ENCODE measurements around the gene ETV6. TPM values are rescaled to one million over a fixed set of nuclear protein-coding genes. Genes with fewer than 3 reads are reported as not detected.
A peak's percentile ranks its signal among the peaks of the same experiment; 100 is the strongest.

ETV6 gene
- total RNA-seq, 2 experiments from 2014 or later = 53.7 to 54.9 TPM

DNA sequence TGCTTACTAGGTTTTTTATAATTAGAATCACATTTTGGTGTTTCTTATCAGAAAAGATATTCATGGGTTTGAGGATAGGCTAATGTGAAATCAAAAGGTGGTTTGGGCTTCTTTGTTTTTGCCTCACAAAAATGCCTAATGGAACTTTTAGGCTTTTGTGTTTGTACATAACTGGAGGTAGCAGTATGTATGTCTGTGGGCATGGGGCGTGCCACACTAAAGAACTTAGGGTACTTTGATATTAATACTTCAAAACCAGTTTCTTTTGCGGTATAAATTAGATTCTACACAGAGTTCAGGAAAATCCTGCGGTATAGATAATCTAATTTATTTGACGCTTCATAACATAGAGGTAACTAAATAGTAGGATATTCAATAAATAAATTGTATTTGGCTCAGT lies 1.9 kb downstream of the ETV6 start:
- peaks cover 47% of the 10 kb centered on the region for H3K4me1 Mint-ChIP-seq
- POLR2A ChIA-PET = interaction anchor here (1.0 to 3.3 kb wide), 4 partner anchors 160 to 521 kb away, joined by 3 to 64 read pairs (median 7); no protein-coding TSS in a partner anchor
- H3K36me3 Mint-ChIP-seq (ENCODE audit: low read depth) = peaks cover 21% of the 10 kb centered on the region
- H3K27me3 Mint-ChIP-seq = no peaks in the 10 kb centered on the region
- H3K4me3 Mint-ChIP-seq = peak overlapping the region; percentile 87
- peak overlapping the region; percentile 96 for H3K27ac Mint-ChIP-seq
- CTCF ChIA-PET = no interaction called here
- H3K9me3 Mint-ChIP-seq = no peaks in the 10 kb centered on the region
- no peak for DNase-seq

- peak overlapping the region; percentile 87 for H3K4me3 Mint-ChIP-seq
- no peaks in the 10 kb centered on the region for H3K9me3 Mint-ChIP-seq
- peaks cover 51% of the 10 kb centered on the region for H3K4me1 Mint-ChIP-seq
- H3K27ac Mint-ChIP-seq = peak overlapping the region; percentile 96
- no peaks in the 10 kb centered on the region for H3K27me3 Mint-ChIP-seq
- DNase-seq = no peak
- H3K36me3 Mint-ChIP-seq (ENCODE audit: low read depth) = peaks cover 25% of the 10 kb centered on the region
- ChIA-PET CTCF (no interaction called here), POLR2A (interaction anchor here (1.8 kb wide), 1 partner anchor 358 kb away, joined by 9 read pairs; no protein-coding TSS in a partner anchor)
Measured at GRCh38 chr12:11651785-11652184, 2.3 kb downstream of the ETV6 start.

DNA sequence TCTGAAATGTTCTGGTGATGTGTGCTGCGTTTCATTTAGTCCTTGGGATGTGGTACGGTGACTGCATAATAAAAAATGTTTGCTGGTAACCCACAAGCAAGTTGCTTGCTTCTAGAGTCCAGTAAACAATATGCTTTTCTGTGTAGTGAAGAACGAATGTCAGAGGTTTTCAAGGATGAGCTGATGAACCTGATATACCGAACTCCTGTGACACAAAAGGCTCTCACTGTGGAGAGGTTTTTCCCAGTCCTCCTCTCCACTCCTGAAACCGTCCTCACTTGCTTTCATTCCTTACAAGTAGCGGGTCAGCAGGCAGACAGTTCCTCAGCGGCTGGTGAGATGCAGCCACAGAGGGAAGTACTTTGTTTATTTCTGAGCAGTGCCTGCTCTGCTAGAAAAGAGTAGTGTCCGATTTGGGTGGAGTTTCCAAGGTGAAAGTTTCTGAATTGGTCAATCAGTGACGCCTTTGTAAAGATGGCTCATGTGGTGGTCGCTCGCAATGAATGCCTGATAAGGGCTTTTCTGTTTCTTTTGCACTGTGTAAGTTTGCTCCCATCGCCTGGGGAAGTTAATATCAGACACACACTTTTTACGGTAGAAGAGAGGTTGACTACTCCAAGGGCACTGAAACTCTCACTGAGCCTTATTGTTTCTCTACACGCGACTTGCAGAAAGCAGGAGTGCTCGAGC lies 3.0 kb downstream of the ETV6 start:
- POLR2A ChIA-PET = interaction anchor here (1.2 to 1.8 kb wide), 3 partner anchors 11 to 357 kb away, joined by 4 to 9 read pairs (median 5); no protein-coding TSS in a partner anchor
- H3K36me3 Mint-ChIP-seq (ENCODE audit: low read depth) = peaks cover 32% of the 10 kb centered on the region
- peaks cover 58% of the 10 kb centered on the region for H3K4me1 Mint-ChIP-seq

GRCh38 chr12:11653215-11653753 lies 3.8 kb downstream of the ETV6 start:
- H3K27ac Mint-ChIP-seq = peak overlapping the region; percentile 96
- no peaks in the 10 kb centered on the region for H3K9me3 Mint-ChIP-seq
- DNase-seq = peak; percentile 67
- ChIA-PET POLR2A (interaction anchor here (0.6 to 1.8 kb wide), 4 partner anchors 10 to 356 kb away, joined by 3 to 9 read pairs (median 4); no protein-coding TSS in a partner anchor), CTCF (interaction anchor here (1.1 to 1.6 kb wide), 2 partner anchors 11 to 381 kb away, joined by 3 to 7 read pairs; no protein-coding TSS in a partner anchor)
- peak overlapping the region; percentile 87 for H3K4me3 Mint-ChIP-seq
- peaks cover 63% of the 10 kb centered on the region for H3K4me1 Mint-ChIP-seq
- H3K27me3 Mint-ChIP-seq = no peaks in the 10 kb centered on the region
- H3K36me3 Mint-ChIP-seq (ENCODE audit: low read depth) = peaks cover 38% of the 10 kb centered on the region

More for the DNA sequence above, 3.0 kb downstream of the ETV6 start:
- Mint-ChIP-seq H3K27ac (peak overlapping the region; percentile 96), H3K9me3 (no peaks in the 10 kb centered on the region), H3K4me3 (peak overlapping the region; percentile 87), H3K27me3 (no peaks in the 10 kb centered on the region)
- DNase-seq = peak; percentile 24
- CTCF ChIA-PET = interaction anchor here (1.1 to 1.6 kb wide), 2 partner anchors 11 to 381 kb away, joined by 3 to 7 read pairs; no protein-coding TSS in a partner anchor

GRCh38 chr12:11654338-11654737 lies 4.9 kb downstream of the ETV6 start:
- no peaks in the 10 kb centered on the region for H3K27me3 Mint-ChIP-seq
- H3K9me3 Mint-ChIP-seq = no peaks in the 10 kb centered on the region
- ChIA-PET POLR2A (interaction anchor here (1.2 kb wide), 1 partner anchor 108 kb away, joined by 3 read pairs; no protein-coding TSS in a partner anchor), CTCF (interaction anchor here (1.5 kb wide), 1 partner anchor 379 kb away, joined by 4 read pairs; no protein-coding TSS in a partner anchor)
- H3K27ac Mint-ChIP-seq = no peak overlapping the region
- H3K4me3 Mint-ChIP-seq = no peak overlapping the region
- H3K36me3 Mint-ChIP-seq (ENCODE audit: low read depth) = peaks cover 42% of the 10 kb centered on the region
- no peak for DNase-seq
- H3K4me1 Mint-ChIP-seq = peaks cover 69% of the 10 kb centered on the region

DNA sequence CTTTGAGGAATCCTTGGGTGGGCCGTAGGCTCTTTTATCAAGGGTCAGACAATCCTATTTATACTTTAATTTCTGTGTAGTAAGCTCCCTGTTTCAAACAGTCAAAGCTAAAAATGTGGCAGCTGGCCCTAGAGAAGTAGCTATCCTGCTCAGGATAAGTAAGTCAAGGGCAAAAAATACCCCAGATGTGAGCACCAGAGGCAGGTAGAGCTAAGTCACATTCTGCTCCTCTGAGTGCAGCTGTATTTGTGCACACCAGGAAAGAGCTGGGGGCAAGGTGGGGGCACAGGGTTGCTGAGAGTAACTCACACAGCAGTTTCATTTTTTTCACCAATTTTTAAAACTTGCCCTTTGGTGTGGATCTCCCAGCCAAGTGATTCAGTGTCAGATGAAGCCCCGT lies 5.3 kb downstream of the ETV6 start:
- CTCF ChIA-PET = interaction anchor here (1.5 kb wide), 1 partner anchor 378 kb away, joined by 4 read pairs; no protein-coding TSS in a partner anchor
- Mint-ChIP-seq H3K27ac (no peak overlapping the region), H3K4me1 (peaks cover 74% of the 10 kb centered on the region), H3K36me3 (ENCODE audit: low read depth) (peaks cover 46% of the 10 kb centered on the region), H3K4me3 (no peak overlapping the region), H3K9me3 (no peaks in the 10 kb centered on the region), H3K27me3 (no peaks in the 10 kb centered on the region)
- DNase-seq = no peak
- POLR2A ChIA-PET = interaction anchor here (0.9 to 1.2 kb wide), 2 partner anchors 109 to 355 kb away, joined by 3 to 5 read pairs; no protein-coding TSS in a partner anchor

DNA sequence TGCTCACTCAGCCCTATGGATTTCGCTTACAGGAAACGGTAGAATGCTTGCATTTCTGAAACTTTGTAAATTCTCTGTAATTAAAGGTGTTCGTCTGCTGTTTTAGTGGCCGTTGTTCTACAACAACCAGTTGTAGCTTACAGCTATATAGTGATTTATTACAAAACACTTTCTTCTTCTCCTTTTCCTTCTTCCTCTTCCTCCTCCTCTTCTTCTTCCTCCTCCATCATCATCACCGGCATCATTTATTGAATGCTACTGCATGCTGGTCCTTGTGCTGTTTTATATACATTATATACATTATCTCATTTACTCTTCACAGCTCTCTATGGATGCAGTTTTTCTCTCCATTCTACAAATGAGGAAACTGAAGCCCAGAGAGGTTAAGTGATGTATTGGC lies 6.4 kb downstream of the ETV6 start:
- no peak overlapping the region for H3K27ac Mint-ChIP-seq
- H3K27me3 Mint-ChIP-seq = no peaks in the 10 kb centered on the region
- DNase-seq = no peak
- ChIA-PET CTCF (no interaction called here), POLR2A (no interaction called here)
- no peak overlapping the region for H3K4me3 Mint-ChIP-seq
- peaks cover 43% of the 10 kb centered on the region for H3K36me3 Mint-ChIP-seq (ENCODE audit: low read depth)
- peaks cover 77% of the 10 kb centered on the region for H3K4me1 Mint-ChIP-seq
- no peaks in the 10 kb centered on the region for H3K9me3 Mint-ChIP-seq

DNA sequence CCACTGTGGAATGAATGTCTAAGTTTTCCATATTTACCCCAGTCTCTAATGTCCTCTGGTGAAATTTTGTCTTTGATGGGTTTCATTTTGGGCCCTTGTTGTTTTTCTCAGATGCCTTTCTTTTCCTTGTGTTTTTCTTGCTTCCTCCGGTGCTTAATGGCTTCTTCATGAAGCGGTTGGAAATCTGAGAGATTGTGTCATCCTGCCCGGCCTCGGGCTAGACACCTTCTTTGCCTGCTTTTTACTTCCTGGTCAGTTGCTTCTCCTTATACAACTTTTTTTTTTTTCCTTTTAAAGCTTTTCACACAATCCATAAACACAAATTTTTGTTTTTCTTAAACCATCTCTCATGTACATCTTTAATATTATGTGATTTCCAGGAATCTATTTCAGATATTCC lies 7.1 kb downstream of the ETV6 start:
- POLR2A ChIA-PET = no interaction called here
- no peaks in the 10 kb centered on the region for H3K9me3 Mint-ChIP-seq
- CTCF ChIA-PET = no interaction called here
- H3K4me1 Mint-ChIP-seq = peaks cover 79% of the 10 kb centered on the region
- H3K27ac Mint-ChIP-seq = no peak overlapping the region
- no peak overlapping the region for H3K4me3 Mint-ChIP-seq
- H3K27me3 Mint-ChIP-seq = no peaks in the 10 kb centered on the region
- H3K36me3 Mint-ChIP-seq (ENCODE audit: low read depth) = peaks cover 40% of the 10 kb centered on the region
- DNase-seq = no peak

- POLR2A ChIA-PET = interaction anchor here (1.0 kb wide), 1 partner anchor 10 kb away, joined by 3 read pairs; no protein-coding TSS in a partner anchor
- Mint-ChIP-seq H3K9me3 (no peaks in the 10 kb centered on the region), H3K27ac (no peak overlapping the region), H3K27me3 (no peaks in the 10 kb centered on the region), H3K4me1 (peaks cover 79% of the 10 kb centered on the region), H3K4me3 (no peak overlapping the region), H3K36me3 (ENCODE audit: low read depth) (peaks cover 50% of the 10 kb centered on the region)
- DNase-seq = no peak
- CTCF ChIA-PET = no interaction called here
Measured at GRCh38 chr12:11657511-11657910, 8.0 kb downstream of the ETV6 start.

GRCh38 chr12:11658791-11659190 lies 9.3 kb downstream of the ETV6 start:
- H3K4me1 Mint-ChIP-seq = peaks cover 71% of the 10 kb centered on the region
- CTCF ChIA-PET = interaction anchor here (1.2 kb wide), 1 partner anchor 350 kb away, joined by 4 read pairs; no protein-coding TSS in a partner anchor
- no peaks in the 10 kb centered on the region for H3K9me3 Mint-ChIP-seq
- H3K27me3 Mint-ChIP-seq = no peaks in the 10 kb centered on the region
- H3K27ac Mint-ChIP-seq = no peak overlapping the region
- POLR2A ChIA-PET = no interaction called here
- H3K4me3 Mint-ChIP-seq = no peak overlapping the region
- peaks cover 56% of the 10 kb centered on the region for H3K36me3 Mint-ChIP-seq (ENCODE audit: low read depth)
- DNase-seq = no peak

DNA sequence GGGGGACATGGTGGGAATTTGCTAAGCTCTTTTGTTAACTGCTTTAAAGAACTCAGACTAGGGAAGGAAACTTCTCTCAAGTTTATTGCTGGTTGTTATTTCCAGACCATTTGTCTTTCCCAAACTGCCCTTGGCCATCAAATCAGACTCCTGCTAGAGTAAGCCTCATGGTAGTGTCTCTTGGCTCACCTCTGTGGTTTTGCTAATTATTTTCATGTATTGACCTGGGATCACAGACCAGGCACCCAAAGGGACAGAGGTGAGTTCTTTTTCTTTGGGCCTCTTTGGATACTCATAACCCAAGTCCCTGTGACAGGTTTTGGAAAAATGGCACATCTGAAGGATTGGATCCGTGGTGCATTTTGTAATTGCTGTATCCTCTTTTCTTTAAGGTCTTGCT lies 11.2 kb downstream of the ETV6 start:
- CTCF ChIA-PET = no interaction called here
- DNase-seq = no peak
- H3K36me3 Mint-ChIP-seq (ENCODE audit: low read depth) = peaks cover 66% of the 10 kb centered on the region
- POLR2A ChIA-PET = no interaction called here
- H3K4me1 Mint-ChIP-seq = peaks cover 60% of the 10 kb centered on the region
- H3K4me3 Mint-ChIP-seq = no peak overlapping the region
- peaks cover 1% of the 10 kb centered on the region for H3K9me3 Mint-ChIP-seq
- H3K27ac Mint-ChIP-seq = no peak overlapping the region
- H3K27me3 Mint-ChIP-seq = no peaks in the 10 kb centered on the region

DNA sequence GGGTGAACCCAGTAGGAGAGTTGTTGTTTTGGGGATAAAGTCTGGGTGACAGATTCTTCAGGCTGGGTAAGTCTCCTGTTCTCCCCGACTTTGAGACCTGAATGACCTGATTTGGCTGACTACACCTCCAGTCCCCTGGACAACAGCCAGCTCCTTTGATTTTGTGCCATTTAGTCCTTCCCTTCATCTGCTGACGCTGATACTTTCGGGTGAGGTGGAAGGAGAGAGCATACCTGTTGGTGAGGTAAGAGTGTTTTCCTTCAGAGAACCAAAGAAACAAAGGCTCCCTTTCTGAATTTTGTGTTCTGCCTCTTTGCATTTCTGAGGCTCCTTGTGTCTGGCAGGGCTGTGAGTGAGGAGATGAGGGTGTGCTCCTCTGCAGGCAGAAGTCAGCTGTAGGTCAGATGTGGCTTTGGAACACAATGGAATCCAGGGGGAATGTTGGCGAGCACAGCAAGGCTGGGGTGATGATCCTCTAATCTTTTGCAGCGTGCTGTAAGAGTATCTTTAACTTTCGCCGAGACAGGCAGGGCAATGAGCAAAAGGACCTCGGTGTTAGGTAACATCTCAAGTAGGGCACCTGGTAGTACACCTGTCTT lies 12.1 kb downstream of the ETV6 start:
- no peak overlapping the region for H3K4me3 Mint-ChIP-seq
- DNase-seq = no peak
- POLR2A ChIA-PET = no interaction called here

DNA sequence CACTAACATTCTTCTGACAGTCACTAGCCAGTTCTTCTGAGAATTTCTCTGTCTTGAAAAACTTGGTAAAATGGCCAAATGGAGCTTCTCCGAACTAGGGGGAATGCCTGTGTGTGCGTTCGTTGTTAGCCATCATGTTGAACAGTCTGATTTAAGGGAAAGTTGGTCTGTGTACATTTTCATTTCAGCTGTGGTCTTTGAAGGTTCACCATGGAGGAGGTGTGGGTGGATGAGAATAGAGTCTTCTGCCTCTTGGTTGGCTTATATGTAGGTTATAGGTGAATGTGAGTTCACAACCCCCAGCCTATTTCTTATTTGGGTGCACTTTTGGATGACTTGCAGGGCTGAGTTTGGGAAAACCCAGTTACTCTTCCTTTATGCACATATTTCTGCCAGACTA lies 12.9 kb downstream of the ETV6 start:
- ChIA-PET POLR2A (no interaction called here), CTCF (no interaction called here)
- peaks cover 1% of the 10 kb centered on the region for H3K9me3 Mint-ChIP-seq
- H3K4me3 Mint-ChIP-seq = no peak overlapping the region
- H3K36me3 Mint-ChIP-seq (ENCODE audit: low read depth) = peaks cover 53% of the 10 kb centered on the region
- DNase-seq = no peak
- H3K4me1 Mint-ChIP-seq = peaks cover 48% of the 10 kb centered on the region
- no peak overlapping the region for H3K27ac Mint-ChIP-seq
- H3K27me3 Mint-ChIP-seq = no peaks in the 10 kb centered on the region

More for the DNA sequence above, 12.1 kb downstream of the ETV6 start:
- CTCF ChIA-PET = no interaction called here
- Mint-ChIP-seq H3K4me1 (peaks cover 52% of the 10 kb centered on the region), H3K36me3 (ENCODE audit: low read depth) (peaks cover 57% of the 10 kb centered on the region), H3K27ac (no peak overlapping the region), H3K27me3 (no peaks in the 10 kb centered on the region), H3K9me3 (peaks cover 1% of the 10 kb centered on the region)
